ENCODE measurements around the gene PALM2AKAP2.

The PALM2AKAP2 gene

GRCh38 chr9:109775516-109775915, 4.5 kb upstream of the PALM2AKAP2 start:
- DNase-seq, result no peak

GRCh38 chr9:109776391-109776790, 3.6 kb upstream of the PALM2AKAP2 start:
- no peak for DNase-seq

- DNase-seq, result no peak
Measured at GRCh38 chr9:109780453-109781033, 545 bp downstream of the PALM2AKAP2 start.

- DNase-seq, result no peak
Measured at GRCh38 chr9:109781086-109781485, 1.1 kb downstream of the PALM2AKAP2 start.

DNA sequence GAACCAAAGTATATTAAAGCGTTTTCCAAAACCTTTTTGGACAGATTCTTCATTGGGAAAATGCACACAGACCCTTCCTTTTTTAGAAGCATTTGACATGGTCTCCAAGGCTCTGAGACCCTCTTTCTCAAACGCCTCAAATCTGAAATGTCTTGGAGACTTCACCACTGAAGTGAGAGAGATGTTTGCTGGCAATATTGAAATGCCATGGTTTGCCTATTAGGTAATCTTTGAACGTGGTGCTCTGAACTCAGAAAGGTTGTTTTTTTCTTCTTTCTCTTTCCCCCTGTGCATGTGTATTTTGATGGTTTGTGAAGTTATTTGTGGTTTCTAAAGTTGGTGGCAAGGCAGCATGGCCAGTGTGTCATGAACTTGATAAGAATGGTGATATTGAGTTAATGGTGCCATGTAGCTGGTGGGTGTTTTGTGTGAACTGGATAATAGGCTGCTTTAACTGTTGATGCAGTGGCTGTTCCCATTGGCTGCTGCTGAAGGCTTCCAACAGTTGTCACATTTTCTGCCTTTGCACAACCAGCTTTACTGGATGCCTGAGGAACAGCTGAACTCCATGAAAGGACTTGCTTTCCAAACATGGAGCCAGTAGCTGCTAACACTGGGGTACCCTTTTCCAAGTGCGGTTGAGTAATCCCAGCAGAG, 1.7 kb downstream of the PALM2AKAP2 start:
- DNase-seq, result no peak

DNA sequence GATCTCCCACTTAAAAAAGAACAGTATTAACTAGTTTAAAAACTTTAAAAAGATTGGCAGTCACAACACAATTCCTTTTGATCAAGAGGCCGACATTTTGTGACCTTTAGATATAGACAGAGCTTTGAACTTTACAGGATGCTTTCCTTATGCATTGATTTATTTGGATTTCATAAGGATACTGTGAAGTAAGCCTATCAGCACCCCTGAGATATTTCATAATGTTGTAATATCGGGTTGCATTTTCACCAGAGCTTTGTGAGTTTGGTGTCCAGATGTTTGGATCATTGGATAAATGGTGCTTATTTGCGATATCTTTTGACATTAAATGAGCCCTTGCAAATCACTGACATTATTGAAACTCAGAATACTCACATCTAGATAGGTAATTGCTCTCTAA, 7.7 kb downstream of the PALM2AKAP2 start:
- DNase-seq, result no peak

DNA sequence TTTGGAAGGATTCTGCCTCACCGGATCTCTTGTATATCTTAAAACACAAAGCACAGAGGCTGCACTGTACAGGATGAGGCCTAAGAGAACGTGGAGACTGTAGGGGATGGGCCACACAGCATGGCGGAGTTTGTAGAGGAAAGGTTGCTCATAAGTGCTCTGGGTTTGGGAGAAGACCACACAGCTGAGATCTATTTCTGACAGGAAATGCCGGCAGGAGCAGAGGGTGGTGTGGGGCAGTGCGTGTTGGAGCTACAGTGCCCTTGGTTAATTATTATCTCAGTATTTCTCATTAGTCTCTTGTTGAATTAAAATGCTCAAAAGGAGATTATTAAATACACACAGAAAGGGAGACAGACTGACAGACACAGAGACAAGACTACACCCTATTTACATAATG, 9.6 kb downstream of the PALM2AKAP2 start:
- DNase-seq, result no peak

- no peak for DNase-seq
Measured at GRCh38 chr9:109789971-109790370, 10.0 kb downstream of the PALM2AKAP2 start.

- no peak for DNase-seq
Measured at GRCh38 chr9:109791003-109791677, 11.1 kb downstream of the PALM2AKAP2 start.

DNA sequence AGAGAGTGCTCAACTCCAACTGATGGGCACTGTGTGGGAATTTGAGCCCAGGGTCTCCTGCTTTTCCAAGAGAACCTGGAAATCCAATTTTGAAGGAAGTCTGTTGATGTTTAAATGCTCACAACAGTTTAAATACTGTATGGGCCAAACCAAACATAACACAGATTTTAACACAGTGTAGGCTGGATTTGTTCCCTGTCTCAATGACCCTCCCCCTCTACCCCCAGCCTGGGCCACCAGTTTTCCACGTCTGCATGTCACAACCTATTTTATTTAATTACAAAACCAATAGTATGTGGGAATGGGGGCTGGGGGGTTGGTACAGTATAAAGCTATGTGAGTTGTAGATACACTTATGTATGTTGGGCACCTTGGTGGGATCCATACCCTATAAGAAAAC, 11.7 kb downstream of the PALM2AKAP2 start:
- no peak for DNase-seq

DNA sequence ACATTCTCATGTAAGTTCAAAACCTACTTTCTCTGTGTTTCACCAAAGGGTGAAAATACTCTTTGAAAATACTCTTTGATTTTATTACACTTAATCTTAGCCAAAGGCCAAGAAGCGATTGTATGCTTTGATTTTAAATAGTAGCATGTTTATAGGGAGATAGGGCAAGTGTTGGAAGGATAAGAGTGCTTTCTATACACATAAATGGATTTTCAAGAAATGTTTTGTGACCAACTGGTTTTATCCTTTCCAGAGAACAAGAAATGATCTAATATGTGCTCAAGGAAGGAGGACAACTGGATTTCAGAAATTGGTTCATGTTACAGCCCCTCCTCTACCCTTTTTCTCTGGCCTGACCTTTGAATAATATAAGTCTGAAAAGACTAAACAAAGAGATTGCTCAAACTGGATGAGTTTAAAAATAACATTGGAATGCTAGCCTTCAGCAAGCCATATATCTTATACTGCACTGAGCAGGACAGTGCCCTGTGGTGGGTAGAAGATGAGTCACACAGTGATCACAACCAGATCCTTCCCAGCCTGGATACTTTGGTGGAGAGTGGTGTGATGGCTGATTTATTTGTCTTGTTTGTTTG, 13.1 kb downstream of the PALM2AKAP2 start:
- no peak for DNase-seq

- DNase-seq, result no peak
Measured at GRCh38 chr9:109793921-109794320, 13.9 kb downstream of the PALM2AKAP2 start.

DNA sequence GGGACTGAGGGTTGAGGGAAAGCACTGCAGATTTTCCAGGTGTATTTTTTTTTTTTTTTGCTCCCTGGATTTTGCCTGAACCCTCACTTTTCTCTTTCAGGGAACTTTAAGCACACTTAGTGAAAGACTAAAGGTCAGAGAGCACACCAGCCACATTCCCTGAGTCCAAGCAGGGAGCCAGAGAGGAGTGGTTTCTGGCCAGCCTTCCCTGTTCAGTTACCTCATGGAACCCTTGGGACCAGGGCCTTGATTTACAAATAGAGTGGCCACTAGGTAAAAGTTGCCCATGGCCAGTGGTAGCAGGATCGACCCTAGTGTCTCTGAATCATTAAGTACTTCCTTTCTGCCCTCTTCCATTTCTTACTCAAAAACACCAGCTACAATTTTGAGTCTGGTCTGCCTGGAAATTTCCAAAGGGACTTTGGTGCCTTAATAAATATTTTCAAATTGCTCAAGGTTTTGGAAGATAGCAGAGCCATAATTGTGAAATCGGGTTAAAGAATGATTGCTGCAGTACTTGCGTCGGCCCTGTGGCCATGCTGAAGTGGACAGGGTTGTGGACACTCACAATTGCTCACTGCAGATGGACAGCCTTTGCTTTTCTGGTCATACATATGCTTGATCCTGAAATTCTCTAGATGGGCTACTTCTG, 14.5 kb downstream of the PALM2AKAP2 start:
- no peak for DNase-seq

GRCh38 chr9:109795613-109796012, 15.6 kb downstream of the PALM2AKAP2 start:
- no peak for DNase-seq

DNA sequence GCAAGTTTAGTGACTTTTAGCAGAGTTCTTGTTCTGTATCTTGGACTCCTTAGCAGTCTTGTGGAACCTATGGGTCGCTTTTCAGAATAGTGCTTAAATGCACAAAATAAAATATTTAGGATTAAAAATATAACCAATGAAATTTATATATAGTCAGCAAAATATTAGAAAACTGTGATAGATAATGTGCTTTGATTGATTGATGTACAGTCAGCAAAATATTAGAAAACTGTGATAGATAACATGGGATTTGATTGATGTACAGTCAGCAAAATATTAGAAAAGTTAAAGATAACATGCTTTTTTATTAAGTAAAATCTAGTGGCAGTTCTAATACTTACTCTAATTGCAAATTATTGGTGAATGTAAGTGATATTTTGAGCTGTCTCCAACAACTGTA, 16.1 kb downstream of the PALM2AKAP2 start:
- DNase-seq, result no peak

GRCh38 chr9:109797006-109797405, 17.0 kb downstream of the PALM2AKAP2 start:
- DNase-seq, result no peak

DNA sequence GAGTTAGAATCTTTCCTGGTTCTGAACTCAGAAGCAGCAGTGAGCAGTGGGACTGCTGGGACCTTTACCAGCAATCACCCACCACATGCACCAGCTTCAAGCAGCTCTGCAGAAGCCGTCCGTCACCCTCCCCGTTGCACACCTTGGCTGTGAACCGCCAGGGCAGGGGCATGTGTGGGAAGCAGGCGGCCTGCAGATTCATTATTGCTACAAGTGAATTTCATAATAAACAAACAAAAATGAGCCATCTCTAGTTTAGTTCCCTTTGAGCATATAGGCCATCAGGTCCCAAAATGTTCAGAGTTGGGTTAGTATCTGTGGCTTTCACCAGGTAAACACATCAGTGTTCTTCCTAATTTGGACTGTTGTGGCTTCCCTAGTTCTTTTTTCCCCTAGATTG, 17.5 kb downstream of the PALM2AKAP2 start:
- DNase-seq, result no peak

DNA sequence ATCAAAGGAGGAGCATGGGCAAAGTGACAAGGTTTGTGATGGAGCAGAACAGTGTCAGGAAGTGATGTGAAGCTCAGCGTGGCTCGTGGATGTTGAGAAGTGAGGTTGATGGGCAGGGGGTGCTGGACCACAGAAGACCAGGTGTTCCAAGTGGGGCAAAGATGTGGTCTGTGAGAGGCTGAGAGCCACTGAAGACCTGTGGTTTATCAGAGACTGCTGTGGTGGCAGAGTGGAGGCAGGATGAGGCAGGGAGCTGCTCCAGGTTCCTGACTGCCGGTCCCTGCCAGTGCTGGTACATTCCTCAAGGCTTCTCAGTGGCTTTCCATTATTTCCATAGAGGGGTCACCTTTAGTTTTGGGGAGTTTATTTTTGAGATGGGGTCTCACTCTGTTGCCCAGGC, 19.1 kb downstream of the PALM2AKAP2 start:
- no peak for DNase-seq

- DNase-seq, result no peak
Measured at GRCh38 chr9:109799792-109800191, 19.8 kb downstream of the PALM2AKAP2 start.

GRCh38 chr9:109801484-109801883, 21.5 kb downstream of the PALM2AKAP2 start:
- DNase-seq, result no peak

- no peak for DNase-seq
Measured at GRCh38 chr9:109802491-109802890, 22.5 kb downstream of the PALM2AKAP2 start.

- DNase-seq, result no peak
Measured at GRCh38 chr9:109805050-109805449, 25.1 kb downstream of the PALM2AKAP2 start.

- no peak for DNase-seq
Measured at GRCh38 chr9:109806506-109807115, 26.6 kb downstream of the PALM2AKAP2 start.
